HG02571 (cell line): ENCODE data around the gene CDIPT.
"Not testable (repeated sequence)": the region's sequence is repeated elsewhere in the genome, so short reads cannot be mapped to it uniquely, and the experiment has no call there.

Experiments
- ATAC-seq: cut with Tn5 transposase; IDR thresholded peaks from one replicate; pipeline ENCODE4 v1.9.1; 2021; ENCODE audit warnings: mild to moderate bottlenecking, moderate library complexity; ENCODE audit not compliant: unreplicated experiment

Gene CDIPT, protein sequence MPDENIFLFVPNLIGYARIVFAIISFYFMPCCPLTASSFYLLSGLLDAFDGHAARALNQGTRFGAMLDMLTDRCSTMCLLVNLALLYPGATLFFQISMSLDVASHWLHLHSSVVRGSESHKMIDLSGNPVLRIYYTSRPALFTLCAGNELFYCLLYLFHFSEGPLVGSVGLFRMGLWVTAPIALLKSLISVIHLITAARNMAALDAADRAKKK

DNA sequence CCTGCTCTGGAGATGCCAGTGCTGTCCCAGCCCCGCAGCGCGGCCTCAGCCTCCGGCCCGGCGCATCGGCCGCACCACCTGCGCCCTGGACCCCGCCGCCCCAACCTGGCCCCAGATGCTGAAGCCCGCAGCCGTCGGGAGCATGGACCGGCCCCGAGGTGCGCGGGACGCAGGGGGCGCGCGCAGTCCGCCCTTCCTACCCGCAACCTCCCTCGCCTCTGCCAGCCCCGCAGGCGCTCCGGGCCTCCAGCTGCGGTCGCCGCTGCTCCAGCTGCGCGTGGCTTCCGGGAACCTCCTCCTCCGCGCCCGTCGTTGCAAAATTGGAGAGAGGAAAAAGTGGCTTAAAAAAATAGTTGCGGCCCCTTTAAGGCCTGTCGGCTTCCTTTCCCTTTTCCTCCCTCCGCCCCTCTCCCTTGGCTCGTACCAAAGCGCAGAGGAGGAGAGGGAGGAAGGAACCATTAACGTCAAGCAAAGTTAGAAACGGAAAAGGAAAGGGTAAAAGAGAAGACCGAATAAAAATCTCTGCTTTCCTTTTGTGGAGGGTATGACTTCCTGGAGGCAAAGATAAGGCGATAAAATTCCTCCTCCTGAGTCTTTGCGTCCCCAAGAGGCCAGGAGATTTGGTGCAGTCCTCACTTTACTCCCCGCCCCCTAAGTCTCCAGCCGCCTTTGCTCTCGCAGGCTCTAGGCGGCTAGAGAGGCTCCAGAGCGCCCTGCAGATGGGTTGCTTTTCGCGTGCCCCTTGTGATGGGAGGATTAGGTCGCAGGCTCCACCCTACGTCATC is at the start of gene CDIPT:
TSS of gene CDIPT (minus strand) at position 343 of the 785 bp plus-strand sequence. CDS start 369 bp downstream, outside the sequence.
- ATAC-seq: peak; percentile 89

DNA sequence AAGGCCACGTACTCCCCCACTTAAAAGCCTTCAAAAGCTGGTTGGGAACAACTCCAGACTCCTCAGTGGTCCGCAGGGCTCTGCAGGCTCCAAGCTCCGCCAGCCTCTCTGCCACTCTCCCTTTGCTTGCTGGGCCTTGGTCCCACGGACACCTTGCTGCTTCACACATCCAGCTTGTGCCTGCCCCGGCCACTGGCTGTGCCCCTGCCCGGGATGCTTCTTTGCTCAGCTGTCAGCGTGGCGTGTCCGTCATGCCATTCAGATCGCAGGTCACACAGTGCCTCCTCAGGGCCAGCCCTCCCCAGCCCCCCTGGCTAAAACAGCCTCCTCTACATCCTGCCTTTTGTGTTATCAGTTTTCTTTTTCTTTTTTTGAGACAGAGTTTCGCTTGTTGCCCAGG is 49.1 kb upstream of the CDIPT start:
- ATAC-seq: no peak

DNA sequence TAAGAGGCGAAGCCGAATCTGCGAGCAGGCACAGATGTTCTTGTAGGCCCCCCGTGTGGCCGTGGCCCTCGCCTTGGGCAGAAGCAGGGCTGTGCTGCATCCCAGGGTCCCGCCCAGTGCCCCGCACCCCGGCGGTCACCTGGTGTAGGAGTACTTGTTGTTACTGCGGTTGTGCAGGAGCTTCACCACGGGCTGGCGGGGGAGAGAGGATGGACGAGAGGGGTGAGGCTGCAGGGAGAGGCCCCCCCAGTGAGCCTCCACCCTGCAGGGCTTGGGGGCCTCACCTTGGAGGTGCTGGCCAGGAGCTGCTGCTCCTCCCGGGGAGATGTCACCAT is 48.6 kb upstream of the CDIPT start:
- ATAC-seq: no peak

DNA sequence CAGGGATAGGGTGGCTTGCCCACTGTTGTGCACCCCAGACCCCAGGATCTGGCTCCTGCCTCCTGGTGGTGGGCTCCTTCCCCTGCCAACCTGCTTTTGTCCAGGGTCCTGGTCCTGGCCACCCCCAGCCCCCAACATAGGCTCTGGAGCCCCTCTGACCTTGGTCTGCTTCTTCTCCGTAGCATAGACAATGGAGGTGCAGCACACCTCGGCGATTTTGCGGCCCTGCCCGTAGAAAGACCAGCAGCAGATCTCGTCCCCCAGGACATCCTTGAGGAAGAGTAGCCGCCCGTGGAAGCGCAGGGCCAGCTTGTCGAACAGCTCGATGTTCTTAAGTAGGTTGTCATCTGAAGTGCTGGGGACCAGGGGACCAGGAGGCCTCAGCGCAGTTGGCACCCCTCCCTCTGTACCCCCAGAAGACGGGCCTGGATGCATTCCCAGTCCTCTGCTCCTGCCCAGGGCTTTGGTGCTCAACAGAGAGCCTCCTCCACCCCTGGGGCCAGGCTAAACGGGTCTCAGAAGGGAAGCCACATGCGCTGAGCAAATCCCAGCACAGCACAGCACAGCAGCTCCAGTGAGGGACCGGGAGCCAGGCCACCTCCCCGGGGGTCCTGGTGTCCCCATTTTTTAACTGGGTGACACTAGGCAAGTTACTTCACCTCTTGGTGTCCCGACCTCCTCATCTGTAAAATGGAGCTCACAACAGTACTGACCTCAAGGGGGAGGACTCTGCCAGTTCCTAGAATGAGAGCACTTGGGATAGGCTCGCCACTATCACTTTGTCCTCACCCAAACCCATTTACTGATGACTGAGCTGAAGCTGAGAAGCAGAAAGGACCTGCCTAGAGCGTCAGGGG is 48.0 kb upstream of the CDIPT start:
- no peak for ATAC-seq

DNA sequence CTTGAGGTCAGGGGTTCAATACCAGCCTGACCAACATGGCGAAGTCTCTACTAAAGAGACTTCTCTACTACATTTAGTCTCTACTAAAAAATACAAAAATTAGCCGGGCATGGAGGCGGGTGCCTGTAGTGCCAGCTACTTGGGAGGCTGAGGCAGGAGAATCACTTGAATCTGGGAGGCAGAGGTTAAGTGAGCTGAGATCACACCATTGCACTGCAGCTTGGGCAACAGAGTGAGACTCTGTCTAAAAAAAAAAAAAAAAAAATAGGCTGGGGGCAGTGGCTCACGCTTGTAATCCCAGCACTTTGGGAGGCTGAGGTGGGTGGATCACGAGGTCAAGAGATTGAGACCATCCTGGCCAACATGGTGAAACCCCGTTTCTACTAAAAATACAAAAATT is 46.8 kb upstream of the CDIPT start:
- not testable (repeated sequence) for ATAC-seq

DNA sequence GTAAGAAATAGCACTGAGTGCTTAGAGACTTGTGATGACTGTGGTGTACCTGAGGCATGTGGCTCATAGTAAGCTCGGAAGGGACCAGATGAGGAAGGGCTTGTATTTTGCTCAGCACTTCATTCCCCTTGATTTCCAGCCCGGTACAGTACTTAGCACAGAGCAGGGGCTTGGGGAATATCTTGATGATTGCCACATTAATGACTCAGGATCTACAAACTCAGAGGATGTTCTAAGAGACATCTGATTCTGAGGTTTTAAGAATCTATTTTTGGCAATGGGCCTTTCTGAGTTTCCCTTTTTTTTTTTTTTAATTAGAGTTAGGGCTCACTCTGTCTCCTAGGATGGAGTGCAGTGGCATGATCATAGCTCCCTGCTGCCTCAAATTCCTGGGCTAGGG is 46.4 kb upstream of the CDIPT start:
- ATAC-seq: no peak

DNA sequence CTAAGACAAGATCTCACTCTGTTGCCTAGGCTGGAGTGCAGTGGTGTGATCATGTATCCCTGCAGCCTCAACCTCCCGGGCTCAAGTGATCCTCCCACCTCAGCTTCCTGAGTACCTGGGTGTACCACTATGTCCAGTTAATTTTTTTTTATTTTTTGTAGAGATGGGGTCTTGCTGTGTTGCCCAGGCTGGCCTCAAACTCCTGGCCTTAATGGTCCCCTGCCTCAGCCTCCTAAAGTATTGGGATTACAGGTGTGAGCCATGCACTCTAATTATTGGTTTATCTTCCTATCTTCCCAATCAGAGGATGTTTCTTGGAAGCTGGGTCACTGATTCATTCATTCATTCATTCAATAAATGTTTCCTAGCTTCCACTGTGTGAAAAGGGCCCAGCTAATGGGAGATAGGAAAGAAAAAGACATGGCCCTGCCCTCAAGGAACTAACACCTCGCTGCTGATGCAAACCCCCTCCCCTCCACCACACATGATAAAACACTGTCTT is 45.7 kb upstream of the CDIPT start:
- no peak for ATAC-seq

DNA sequence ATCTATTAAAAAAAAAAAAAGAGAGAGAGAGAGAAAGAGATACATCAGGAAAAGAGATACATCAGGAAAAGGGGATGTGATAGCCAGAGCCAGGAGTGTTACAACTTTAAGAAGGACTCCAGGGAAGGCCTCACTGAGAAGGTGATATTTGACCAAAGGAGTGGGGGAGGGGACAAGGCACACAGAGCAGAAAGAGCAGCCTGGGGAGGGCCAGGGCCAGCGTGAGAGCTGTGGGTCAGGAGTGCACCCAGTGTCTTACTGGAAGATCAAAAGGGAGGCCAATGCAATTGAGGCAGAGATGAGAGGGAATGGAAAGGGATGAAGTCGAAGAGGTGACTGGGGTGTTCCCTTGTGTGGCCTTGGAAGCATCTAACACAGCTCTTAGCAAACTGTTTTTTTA is 44.9 kb upstream of the CDIPT start:
- no peak for ATAC-seq

DNA sequence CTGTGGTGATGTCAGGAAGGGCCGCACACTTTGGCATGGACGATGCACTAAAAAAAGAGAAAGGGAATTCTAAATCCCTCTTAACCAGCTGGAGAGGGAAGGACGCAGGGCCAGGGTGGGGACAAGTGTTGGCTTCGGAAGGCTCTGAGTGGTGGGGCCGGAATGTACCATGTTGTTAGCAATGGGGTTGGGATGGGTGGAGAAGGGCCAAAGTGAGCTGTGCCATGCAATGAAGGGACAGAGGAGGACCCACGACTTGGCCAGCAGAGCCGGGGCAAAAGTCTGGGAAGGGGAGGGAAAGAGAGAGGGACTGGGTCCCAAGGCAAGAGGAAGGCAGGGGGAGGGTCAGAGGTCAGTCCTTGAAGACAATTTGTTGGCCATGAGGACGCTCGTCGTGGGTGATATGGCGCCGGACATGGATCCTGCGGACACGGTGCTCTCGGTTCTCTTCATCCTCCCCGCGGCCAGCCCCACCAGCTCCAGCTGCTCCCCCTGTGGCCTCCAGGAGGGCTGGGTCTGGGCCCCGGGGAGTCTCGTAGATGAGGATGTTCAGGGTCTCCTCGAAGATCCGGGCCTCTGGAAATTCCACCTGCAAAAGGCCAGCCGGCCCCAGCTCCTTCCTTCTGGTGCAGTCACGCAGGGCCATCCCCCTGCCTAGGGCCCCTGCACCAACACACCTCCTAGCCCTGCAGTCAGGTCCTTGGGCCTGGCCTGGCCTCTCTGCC is 43.7 kb upstream of the CDIPT start:
- ATAC-seq: no peak

DNA sequence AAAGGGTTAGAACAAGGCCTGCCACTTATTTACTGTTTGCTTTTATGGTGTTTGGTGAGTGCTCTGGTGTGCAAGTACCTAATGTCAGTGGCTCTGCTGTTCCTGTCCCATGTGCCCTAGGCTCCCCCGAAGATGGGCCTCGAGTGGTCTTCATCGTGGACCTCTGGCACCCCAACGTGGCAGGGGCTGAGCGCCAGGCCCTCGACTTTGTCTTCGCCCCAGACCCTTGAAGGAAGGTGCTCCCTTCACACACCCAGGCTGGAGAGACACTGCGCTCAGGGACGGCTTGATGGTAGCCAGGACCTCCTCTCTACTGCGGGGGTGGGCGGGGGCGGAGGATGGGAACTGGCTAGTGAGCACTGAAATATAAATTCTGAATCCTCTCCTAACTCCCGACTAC is 42.6 kb upstream of the CDIPT start:
- ATAC-seq: no peak

DNA sequence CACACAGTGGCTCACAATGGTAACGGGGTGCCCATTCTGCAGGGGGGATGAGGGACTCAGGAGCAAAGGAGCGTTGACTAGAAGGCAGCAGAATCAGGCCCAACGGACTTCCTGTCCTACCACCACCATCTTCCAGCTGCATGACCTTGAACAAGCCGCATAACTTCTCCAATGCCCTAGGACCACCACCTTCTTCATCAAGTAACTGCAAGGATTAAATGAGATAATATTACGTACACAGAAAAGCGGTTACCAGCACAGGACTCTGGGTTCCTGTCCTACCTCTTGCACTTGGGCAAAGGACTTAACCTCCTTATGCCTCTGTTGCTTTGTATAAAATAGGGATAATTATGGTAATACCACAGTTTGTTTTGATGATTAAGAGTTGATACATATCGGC is 41.9 kb upstream of the CDIPT start:
- no peak for ATAC-seq

DNA sequence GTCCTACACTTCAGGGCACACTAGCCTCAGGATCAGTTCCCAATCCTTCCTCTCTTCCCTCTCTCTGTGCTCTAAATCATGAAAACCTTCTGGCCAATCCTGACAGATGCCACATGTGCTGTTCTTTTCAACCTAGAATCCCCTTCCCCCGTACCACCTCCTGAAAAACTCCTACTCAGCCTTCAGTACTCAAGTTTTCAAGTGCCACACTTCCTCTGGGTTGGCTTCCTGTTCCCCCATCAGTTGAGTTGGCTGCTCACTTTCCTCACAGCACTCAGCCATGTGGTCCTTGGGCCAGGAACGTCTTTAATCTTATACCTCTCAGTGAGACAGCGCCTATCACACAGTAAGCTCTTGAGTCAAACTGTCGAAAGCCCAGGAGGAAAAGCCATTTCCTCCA is 40.6 kb upstream of the CDIPT start:
- ATAC-seq: no peak

DNA sequence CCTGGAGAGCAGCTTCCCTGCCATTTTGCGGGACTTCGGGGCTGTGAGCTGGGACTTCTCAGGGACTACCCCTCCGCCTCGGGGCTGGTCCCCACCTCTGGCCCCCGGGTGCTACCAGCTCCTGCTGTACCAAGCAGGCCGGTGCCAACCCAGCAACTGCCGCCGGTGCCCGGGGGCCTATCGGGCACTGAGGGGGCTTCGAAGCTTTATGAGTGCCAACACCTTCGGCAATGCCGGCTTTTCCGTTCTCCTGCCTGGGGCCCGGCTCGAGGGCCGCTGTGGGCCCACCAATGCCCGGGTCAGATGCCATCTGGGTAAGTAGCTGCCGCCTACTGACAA is 38.5 kb upstream of the CDIPT start:
- ATAC-seq: no peak

DNA sequence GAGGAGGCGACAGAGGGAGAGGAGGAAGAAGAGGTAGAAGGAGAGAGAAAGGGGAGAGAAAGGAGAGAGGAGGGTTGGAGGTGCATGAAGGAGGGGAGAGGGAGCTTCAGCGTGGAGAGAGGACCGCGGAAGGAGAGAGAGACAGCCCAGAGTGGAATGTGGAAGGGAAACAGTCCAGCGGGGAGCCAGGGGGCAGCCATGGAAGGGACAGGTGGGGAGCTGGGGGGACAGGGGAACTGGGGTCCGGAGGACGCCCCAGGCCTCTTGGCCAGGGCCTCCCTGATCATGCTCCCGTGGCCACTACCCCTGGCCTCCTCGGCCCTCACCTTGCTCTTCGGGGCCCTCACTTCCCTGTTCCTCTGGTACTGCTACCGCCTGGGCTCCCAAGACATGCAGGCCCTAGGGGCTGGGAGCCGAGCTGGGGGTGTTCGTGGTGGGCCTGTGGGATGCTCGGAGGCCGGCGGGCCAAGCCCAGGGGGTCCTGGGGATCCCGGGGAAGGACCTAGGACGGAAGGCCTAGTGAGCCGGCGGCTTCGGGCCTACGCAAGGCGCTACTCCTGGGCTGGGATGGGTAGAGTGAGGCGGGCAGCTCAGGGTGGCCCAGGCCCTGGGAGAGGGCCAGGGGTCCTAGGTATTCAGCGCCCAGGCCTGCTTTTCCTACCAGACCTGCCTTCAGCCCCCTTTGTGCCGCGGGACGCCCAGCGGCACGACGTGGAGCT is 38.0 kb upstream of the CDIPT start:
- no peak for ATAC-seq

DNA sequence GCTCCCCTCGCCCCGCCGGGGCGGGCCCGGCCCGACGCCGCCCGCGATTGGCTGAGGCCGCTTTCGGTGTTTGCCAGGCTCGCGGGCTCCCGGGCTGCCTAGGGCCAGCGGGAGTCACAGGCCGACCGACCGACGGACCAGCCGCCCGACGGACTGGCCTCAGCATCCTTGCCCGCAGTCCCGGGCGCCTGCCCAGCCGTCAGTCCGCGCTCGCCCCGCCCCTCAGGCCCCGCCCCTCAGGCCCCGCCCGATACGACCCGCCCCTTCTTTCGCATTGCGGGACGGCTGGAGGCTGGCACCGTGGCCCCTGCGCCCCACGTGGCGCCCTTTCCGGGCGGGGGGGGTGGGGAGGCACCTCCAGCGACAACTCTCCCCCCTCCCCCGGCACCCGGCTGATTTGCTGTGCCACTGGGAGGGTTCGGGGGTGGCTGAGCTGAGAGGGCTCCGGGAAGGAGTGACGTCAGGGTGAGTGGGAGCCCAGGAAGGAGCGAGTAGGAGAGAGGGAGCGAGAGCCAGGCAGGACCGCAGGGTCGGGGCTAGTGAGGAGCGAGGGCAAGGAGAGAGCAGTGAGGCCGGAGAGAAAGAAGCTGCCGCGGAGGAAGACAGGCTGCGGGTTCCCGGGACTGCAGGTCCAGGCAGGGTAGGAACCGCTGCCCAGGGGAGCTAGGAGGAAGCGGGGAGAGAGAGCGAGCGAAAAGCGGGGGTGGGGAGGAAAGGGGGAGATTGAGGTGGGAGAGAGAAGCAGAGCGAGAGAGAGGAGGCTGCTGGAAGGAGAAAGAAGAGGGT is 37.3 kb upstream of the CDIPT start, which contains the start of gene ASPHD1:
TSS of gene ASPHD1 (plus strand) at position 387 of the 786 bp plus-strand sequence. CDS start 484 bp downstream, outside the sequence.
- no peak for ATAC-seq

DNA sequence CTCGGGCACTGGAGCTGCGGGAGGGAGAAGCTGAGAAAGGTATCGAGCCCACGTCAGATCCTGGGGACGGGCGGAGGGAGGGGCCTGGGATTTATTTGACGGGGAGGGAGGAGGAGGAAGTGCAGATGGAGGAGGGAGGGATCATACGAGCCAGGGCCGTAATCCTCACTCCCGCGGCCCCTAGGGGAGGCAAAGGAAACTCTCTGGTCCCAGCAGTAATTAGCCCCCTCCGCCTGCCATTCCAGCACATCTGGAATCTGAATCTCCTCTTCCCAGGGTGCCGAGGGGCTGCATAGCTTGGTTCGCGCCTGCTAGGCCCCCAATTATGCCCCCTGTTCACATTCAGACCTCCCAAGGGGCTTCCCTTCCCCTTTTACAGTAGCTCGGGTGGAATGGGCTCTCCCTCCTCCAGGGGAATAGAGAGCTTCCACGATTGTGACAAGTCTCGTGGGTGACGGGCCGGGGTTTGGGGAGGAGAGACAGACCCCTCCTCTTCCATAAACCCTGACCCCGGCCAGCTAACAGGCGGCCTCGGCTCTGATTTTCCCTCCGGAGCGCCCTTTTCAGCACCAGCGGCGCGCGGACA is 36.6 kb upstream of the CDIPT start, which contains the start of gene SEZ6L2:
TSS of gene SEZ6L2 (minus strand) at position 35 of the 586 bp plus-strand sequence. CDS start 531 bp downstream, outside the sequence.
- no peak for ATAC-seq

DNA sequence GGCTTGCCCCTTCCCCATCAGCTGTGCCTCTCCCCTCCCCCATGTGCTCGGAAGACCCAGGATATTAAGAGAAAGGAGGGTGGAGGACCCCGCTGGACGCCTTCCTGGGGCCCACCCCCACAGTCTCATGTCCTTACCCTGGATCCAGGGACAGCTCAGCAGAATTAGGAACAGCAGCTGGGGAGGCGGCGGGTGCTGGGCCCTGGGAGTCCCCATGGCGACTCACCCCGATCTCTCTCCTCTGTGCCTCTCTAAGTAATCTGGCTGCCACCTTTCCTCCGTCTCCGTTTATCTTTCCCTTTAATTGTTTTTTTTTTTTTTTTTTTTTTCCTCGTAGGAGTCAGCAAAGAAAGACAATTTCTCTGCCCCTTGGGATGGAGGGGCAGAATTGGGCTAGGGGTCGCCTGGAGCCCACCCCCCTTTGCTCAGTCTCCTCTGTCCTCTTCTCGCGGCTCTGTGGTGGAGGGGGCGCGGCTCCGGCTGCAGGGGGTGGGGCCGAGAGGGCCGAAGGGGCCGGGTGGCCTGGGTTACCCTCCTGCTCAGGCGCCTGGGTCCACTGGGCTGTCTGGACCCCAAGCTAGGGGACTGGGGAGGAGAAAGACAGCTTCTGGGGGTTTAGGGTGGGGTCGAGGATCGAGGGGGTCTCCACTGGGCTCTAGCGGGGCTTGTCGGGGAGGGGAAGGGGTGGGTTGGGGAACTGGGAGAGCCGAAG is 35.9 kb upstream of the CDIPT start:
- ATAC-seq: no peak

DNA sequence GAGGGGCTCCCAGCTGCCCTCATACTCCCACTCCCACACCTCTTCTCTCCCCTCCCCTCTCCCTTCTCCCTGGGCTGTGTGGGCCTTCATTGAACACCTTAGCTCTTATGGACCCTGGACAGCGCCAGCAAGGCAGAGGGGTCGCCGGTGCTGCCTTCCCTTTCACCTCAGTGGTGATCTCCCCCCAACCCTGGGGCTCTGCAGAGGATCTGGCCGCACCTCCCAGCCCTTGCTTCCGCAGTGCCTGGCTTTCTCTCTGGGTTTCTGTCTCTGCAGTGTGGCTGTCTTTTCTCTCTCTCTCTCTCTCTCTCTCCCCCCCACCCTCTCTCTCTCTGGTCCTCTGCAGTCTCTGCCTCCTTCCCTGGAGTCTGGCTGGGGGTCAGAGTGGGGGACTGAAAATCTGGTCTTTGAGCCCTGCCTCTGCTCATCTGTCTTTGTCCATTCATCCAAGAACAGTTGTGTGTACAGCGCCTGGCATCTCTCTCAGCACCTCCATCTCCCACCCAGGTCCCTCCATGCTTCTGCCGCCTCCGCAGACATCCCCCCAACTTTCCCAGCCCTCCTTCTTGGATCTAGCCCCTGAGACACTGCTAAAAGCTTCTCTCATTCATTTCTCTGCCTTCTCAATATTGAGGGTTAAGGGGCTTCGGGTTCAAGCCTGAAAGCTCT is 35.2 kb upstream of the CDIPT start:
- no peak for ATAC-seq
